IPS-18c (cell line): ENCODE results near the gene MACROD2.

ENCODE experiments used
- H3K4me3 ChIP-seq: 2 replicates; pipeline ENCODE4 v1.7.0; 2013; ENCODE audit warnings: low read depth, mild to moderate bottlenecking, low read length, moderate library complexity; ENCODE audit not compliant: insufficient read depth
- H3K9me3 ChIP-seq: one replicate; pipeline ENCODE4 v1.6.1; 2013; ENCODE audit warnings: mild to moderate bottlenecking, low read length, moderate library complexity; ENCODE audit not compliant: control insufficient read depth, insufficient read depth

The MACROD2 gene

DNA sequence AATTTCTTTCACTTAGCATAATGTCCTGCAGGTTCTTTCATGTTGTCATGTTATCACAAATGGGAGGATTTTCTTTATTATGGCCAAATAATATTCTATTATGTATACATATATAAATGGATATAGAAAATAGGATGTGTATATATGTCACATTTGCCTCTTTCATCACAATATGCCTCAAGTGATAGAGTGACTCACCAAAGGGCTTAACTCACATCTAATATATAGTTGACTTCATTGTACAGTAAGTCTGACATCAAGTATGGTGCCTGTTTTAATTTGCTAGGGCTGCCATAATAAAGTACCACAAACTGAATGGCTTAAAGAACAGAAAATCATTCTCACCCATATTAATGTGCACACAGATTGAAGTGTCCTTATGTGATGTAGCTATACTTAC lies 778.2 kb downstream of the MACROD2 start:
- H3K9me3 ChIP-seq = no peaks in the 10 kb centered on the region
- no peak overlapping the region for H3K4me3 ChIP-seq

DNA sequence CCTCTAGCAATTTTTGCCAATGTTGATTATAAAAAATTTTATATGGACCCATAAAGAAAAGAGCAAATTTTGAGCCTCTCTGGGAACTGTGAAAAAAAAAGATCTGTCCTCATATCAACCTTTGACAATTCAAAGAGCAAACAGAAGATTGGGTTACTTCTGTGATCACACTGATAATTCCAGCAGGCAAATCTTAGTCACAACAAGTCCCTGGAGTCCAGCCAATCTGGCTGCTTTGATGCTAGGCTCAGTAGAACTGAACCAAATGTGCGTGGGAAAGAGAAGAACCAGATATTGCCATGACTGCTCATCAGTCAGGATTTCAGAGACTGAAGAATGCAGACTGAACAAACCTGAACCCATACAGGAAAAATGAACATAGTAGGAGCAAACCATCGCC lies 780.5 kb downstream of the MACROD2 start:
- Histone ChIP-seq H3K9me3 (peaks cover 3% of the 10 kb centered on the region), H3K4me3 (no peak overlapping the region)

GRCh38 chr20:14777591-14777990 lies 782.3 kb downstream of the MACROD2 start:
- Histone ChIP-seq H3K4me3 (no peak overlapping the region), H3K9me3 (peaks cover 3% of the 10 kb centered on the region)

DNA sequence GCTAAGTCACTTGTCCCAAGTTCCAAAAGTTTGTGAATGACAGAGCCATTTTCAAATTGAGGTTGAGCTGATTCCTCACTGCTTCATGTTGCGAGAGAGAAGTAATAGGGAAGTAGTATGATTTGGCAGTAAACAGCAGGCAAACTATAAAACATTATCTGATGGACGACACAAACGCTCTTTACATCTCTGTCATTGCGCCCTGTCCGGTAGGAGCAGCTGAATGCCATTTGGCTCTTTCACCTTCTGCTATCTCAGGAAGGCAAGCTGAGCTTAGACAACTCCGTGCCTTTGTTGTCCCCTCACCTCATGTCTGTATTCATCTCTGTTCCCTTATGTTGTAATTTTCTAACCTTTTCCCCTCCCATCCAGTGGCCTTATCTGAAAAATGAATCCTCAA lies 782.8 kb downstream of the MACROD2 start:
- Histone ChIP-seq H3K9me3 (peaks cover 3% of the 10 kb centered on the region), H3K4me3 (no peak overlapping the region)

GRCh38 chr20:14778875-14779274 lies 783.6 kb downstream of the MACROD2 start:
- peaks cover 3% of the 10 kb centered on the region for H3K9me3 ChIP-seq
- no peak overlapping the region for H3K4me3 ChIP-seq

DNA sequence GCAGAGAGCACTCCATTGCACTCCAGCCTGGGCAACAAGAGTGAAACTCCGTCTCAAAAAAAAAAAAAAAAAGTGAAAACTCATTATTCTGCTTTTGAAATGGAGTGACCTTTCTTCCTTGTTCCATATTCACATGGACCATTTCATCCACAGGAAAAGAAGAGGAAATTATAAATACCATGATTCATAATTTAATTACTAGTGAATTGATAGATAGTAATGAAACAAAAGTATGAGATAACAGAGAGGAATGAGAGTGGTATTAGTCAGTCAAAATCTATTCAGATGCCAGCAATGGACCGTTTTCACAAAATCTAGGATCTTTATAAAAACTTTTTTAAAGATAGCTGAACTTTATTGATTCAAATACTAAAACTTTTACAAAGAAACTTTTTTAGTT lies 785.2 kb downstream of the MACROD2 start:
- Histone ChIP-seq H3K9me3 (peaks cover 3% of the 10 kb centered on the region), H3K4me3 (no peak overlapping the region)

DNA sequence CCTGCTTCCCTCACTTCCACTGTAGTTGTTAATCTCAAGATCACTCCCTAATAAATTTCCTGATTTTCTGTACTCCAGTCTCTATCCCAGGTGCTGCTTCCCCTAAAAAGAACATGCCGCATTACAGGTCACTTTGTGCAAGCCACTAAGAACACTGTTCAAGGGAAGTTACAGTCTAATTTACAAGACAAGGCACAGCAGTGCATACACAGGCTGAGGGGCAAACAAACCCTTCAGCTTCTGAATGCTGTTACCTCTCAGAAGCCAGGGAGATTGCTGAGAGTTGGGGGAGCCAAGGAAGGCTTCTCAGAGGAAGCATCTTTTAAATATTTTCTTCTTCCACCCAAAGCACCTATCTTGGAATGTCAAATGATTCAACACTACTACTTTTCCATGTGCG lies 787.4 kb downstream of the MACROD2 start:
- Histone ChIP-seq H3K9me3 (peaks cover 3% of the 10 kb centered on the region), H3K4me3 (no peak overlapping the region)

GRCh38 chr20:14783766-14784165 lies 788.5 kb downstream of the MACROD2 start:
- H3K4me3 ChIP-seq = no peak overlapping the region
- peaks cover 3% of the 10 kb centered on the region for H3K9me3 ChIP-seq

DNA sequence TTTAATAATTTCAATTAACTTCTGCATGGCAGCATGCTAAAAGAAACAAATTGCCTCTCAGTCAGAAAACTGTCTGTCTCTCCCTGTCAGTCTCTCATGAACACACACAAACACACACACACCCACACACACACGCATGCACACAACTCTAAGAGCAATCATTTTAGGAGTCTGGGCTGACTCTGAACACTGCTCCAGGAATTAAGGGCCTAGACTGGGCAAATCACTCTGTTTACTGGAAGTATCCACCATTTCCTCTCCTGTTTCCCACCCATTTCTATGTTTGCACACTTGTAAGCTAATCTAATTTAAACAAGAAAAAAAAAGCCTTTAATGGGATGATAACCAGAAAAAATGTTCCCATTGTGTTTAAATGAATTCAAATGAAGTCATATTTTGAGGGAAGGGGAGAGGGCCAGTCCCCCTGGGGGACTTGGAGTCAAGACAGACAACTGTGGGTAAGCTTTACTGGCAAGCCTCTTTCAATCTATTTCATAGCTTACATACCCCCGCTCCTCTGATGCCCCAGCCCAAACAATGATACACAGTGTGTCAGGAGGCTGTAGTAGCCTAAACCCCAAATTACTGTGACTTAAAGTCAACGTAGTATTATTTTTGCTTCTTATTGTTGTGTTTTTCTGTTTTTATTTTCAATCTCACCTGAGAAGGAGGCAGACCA lies 789.9 kb downstream of the MACROD2 start:
- no peaks in the 10 kb centered on the region for H3K9me3 ChIP-seq

DNA sequence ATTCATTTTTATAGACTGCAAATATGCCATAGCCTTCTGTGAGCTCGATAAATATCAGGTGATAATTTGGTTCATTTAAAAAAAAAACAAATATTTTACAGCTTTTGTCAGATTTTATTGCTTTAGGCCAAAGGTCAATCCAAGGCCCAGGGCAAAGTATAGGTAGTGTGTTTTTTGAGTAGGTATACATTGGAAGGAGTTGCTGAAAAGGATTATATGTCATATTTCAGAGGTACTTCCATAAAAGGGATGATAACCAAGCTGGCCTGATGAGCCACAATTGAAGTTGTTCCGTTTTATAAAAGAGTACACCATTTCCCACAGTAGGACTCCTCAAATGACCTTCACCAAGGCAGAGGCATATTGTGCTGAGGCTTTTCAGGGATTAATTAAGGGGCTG lies 794.9 kb downstream of the MACROD2 start:
- Histone ChIP-seq H3K9me3 (no peaks in the 10 kb centered on the region), H3K4me3 (no peak overlapping the region)

More for the DNA sequence above, 789.9 kb downstream of the MACROD2 start:
- H3K4me3 ChIP-seq = no peak overlapping the region

DNA sequence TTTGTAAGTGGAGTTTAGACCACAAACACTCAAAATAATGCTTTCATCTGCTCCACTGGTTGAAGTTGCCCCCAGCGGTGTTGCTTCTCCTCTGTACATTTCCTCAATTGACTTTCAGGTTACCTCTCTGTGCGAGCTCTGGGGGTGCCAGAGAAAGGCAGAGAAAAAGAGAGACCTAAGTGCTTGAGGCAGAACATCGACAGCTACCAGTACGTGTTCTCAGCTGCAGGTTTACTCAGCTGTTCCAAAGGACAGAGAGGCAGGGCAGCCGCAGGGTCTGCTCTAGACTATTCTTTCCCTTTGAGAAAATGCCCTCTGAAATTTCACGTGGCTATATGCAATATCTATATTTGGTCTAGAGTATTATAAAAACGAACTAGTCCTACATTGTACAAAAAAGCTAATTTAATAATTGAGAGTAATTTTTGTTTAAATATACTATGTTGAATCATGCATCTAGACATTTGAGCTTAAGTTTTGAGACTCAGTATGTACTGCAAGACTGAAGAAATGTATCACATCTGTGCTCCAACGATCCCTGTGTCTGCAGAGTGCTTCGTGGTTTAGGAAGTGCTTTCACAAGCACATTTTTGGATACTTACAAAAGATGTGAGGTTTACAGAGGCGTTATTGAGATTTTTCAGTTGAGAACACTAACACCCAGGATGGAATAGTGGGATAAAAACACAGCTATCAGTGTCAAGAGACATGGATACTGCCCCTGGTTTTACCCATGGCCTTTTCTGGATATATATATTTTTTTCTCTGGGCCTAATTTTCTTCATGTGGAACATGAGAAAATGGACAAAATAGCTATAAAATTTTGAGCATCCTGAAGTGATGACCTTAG lies 795.7 kb downstream of the MACROD2 start:
- no peak overlapping the region for H3K4me3 ChIP-seq

GRCh38 chr20:14792915-14793314 lies 797.6 kb downstream of the MACROD2 start:
- H3K9me3 ChIP-seq = no peaks in the 10 kb centered on the region
- H3K4me3 ChIP-seq = no peak overlapping the region

More for the DNA sequence above, 795.7 kb downstream of the MACROD2 start:
- no peaks in the 10 kb centered on the region for H3K9me3 ChIP-seq

GRCh38 chr20:14799545-14800216 lies 804.4 kb downstream of the MACROD2 start:
- Histone ChIP-seq H3K9me3 (no peaks in the 10 kb centered on the region), H3K4me3 (no peak overlapping the region)

GRCh38 chr20:14800707-14801425 lies 805.5 kb downstream of the MACROD2 start:
- Histone ChIP-seq H3K4me3 (no peak overlapping the region), H3K9me3 (no peaks in the 10 kb centered on the region)

- H3K9me3 ChIP-seq = no peaks in the 10 kb centered on the region
- H3K4me3 ChIP-seq = no peak overlapping the region
Observed at GRCh38 chr20:14801591-14802325, 806.4 kb downstream of the MACROD2 start.

DNA sequence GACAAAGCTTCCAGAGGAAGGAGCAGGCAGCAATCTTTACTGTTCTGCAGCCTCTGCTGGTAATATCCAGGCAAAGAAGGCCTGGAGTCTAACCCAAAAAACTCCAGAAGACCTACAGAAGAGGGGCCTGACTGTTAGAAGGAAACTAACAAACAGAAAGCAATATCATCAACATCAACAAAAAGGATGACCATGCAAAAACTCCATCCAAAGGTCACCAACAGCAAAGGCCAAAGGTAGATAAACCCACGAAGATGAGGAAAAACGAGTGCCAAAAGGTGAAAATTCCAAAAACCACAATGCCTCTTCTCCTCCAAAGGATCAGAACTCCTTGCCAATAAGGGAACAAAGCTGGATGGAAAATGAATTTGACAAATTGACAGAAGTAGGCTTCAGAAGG lies 811.9 kb downstream of the MACROD2 start:
- Histone ChIP-seq H3K9me3 (no peaks in the 10 kb centered on the region), H3K4me3 (no peak overlapping the region)

- no peaks in the 10 kb centered on the region for H3K9me3 ChIP-seq
- no peak overlapping the region for H3K4me3 ChIP-seq
Observed at GRCh38 chr20:14815340-14815739, 820.0 kb downstream of the MACROD2 start.
